Measurements from ENCODE around the gene TRIP12. TPM values are rescaled to one million over a fixed set of nuclear protein-coding genes. Genes with fewer than 3 reads are reported as not detected.

TRIP12 gene
- polyA plus RNA-seq, 3 donors, result 22.2 to 56.7 (median 44.0) TPM

DNA sequence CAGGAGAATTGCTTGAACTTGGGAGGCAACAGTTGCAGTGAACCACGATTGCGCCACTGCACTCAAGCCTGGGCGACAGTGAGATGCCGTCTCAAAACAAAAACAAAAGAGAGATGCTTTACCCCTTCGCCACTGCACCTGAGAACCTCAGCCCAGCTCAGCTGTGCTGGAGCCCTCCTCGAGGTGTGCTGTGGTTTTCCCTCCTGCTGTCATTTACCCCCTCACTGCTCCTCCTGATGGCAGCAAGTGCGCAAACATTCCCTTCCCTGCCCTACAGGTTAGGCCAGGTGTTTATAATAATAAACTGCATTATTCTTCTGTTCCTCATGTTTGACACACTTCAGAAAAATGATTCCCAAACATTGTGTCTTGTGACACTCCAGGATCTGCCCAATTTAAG is 8.8 kb upstream of the TRIP12 start:
- Histone ChIP-seq H4K20me1 (ENCODE audit: insufficient read depth, low read length) (no peaks in the 10 kb centered on the region), H3K9ac (ENCODE audit: insufficient read depth, low read length, poor library complexity, severe bottlenecking) (no peak overlapping the region), H3K4me3 (replicated peaks in 1 of 3; ENCODE audit: low read depth in 2 of 3, low read length in 3 of 3) (no peak overlapping the region), H3K79me2 (ENCODE audit: insufficient read depth, low read length) (no peaks in the 10 kb centered on the region), H3K4me1 (ENCODE audit: control insufficient read depth in 1 of 2, insufficient read depth in 2 of 2, low read length in 2 of 2) (no peaks in the 10 kb centered on the region), H2AFZ (ENCODE audit: insufficient read depth, low read depth, low read length, poor library complexity, severe bottlenecking) (no peak overlapping the region), H3K27ac (ENCODE audit: low read depth in 1 of 2, low read length in 2 of 2) (no peak overlapping the region), H3K27me3 (ENCODE audit: control insufficient read depth in 2 of 2, insufficient read depth in 2 of 2, low read length in 2 of 2) (no peaks in the 10 kb centered on the region), H3K36me3 (replicated peaks in 1 of 2; ENCODE audit: control insufficient read depth in 1 of 2, insufficient read depth in 2 of 2, low read length in 2 of 2) (no peaks in the 10 kb centered on the region), H3K4me2 (replicated peaks; ENCODE audit: extremely low read depth, low read length, poor library complexity, severe bottlenecking) (no peak overlapping the region), H3K9me3 (replicated peaks in 1 of 2; ENCODE audit: control insufficient read depth in 1 of 2, insufficient read depth in 1 of 2, low read length in 2 of 2) (no peaks in the 10 kb centered on the region)
- DNase-seq, result no peak
- Mint-ChIP-seq H3K27me3 (ENCODE audit: low read depth in 3 of 3) (no peaks in the 10 kb centered on the region), H3K4me3 (no peak overlapping the region), H3K36me3 (peaks cover 0 to 3% of the 10 kb centered on the region in 2 donors), H3K27ac (no peak overlapping the region), H3K9me3 (peaks cover 0 to 5% (median 0%) of the 10 kb centered on the region in 7 donors), H3K4me1 (no peaks in the 10 kb centered on the region)
- TF ChIP-seq, protein P1, sequence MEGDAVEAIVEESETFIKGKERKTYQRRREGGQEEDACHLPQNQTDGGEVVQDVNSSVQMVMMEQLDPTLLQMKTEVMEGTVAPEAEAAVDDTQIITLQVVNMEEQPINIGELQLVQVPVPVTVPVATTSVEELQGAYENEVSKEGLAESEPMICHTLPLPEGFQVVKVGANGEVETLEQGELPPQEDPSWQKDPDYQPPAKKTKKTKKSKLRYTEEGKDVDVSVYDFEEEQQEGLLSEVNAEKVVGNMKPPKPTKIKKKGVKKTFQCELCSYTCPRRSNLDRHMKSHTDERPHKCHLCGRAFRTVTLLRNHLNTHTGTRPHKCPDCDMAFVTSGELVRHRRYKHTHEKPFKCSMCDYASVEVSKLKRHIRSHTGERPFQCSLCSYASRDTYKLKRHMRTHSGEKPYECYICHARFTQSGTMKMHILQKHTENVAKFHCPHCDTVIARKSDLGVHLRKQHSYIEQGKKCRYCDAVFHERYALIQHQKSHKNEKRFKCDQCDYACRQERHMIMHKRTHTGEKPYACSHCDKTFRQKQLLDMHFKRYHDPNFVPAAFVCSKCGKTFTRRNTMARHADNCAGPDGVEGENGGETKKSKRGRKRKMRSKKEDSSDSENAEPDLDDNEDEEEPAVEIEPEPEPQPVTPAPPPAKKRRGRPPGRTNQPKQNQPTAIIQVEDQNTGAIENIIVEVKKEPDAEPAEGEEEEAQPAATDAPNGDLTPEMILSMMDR (IDR thresholded peaks at IDR 0.05), result no peak
- intact Hi-C loops (cut with micrococcal nuclease), result no loop called here
- 88% methylated on average over 6 of the region's 7 CpGs for WGBS (ENCODE audit: insufficient coverage)

DNA sequence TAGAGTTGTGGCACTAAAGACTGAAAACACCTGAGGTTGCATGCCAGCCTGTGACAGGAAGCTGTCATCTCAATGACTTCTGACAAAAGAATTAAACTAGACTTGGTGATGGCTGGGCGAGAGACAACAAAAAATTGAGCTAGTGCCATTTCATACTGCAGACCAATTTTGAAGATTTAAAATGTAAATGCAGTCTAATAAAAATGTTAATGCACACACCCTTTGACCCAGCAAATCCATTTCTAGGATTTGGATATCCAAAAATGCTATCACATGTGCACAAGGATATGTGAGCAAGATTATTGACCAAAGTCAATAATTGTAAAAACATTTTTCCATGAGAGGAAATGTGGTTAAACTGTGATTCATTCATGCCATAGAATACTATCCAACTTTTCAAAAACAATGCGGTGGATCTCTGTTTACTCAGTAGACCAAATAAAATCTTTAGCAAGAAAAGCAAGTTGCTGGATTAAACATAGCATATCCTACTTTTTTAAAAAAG is 6.1 kb upstream of the TRIP12 start:
- Mint-ChIP-seq H3K9me3 (no peaks in the 10 kb centered on the region), H3K4me3 (no peak overlapping the region), H3K27me3 (ENCODE audit: low read depth in 3 of 3) (no peaks in the 10 kb centered on the region), H3K36me3 (peaks cover 0 to 2% of the 10 kb centered on the region in 2 donors), H3K4me1 (peaks cover 5% of the 10 kb centered on the region), H3K27ac (no peak overlapping the region)
- TF ChIP-seq, protein P1 (IDR thresholded peaks at IDR 0.05), result no peak
- intact Hi-C loops (cut with micrococcal nuclease), result loop anchor here in 1 of 2 donors (10.0 kb wide), 1 partner anchor 397 kb away; the partner anchor contains the start of gene SP140L
- Histone ChIP-seq H3K36me3 (replicated peaks in 1 of 2; ENCODE audit: control insufficient read depth in 1 of 2, insufficient read depth in 2 of 2, low read length in 2 of 2) (no peaks in the 10 kb centered on the region), H3K27ac (ENCODE audit: low read depth in 1 of 2, low read length in 2 of 2) (no peak overlapping the region), H2AFZ (ENCODE audit: insufficient read depth, low read depth, low read length, poor library complexity, severe bottlenecking) (no peak overlapping the region), H4K20me1 (ENCODE audit: insufficient read depth, low read length) (no peaks in the 10 kb centered on the region), H3K79me2 (ENCODE audit: insufficient read depth, low read length) (peaks cover 2% of the 10 kb centered on the region), H3K4me2 (replicated peaks; ENCODE audit: extremely low read depth, low read length, poor library complexity, severe bottlenecking) (no peak overlapping the region), H3K4me3 (replicated peaks in 1 of 3; ENCODE audit: low read depth in 2 of 3, low read length in 3 of 3) (no peak overlapping the region), H3K4me1 (ENCODE audit: control insufficient read depth in 1 of 2, insufficient read depth in 2 of 2, low read length in 2 of 2) (peaks cover 5% of the 10 kb centered on the region in 2 donors), H3K9me3 (replicated peaks in 1 of 2; ENCODE audit: control insufficient read depth in 1 of 2, insufficient read depth in 1 of 2, low read length in 2 of 2) (no peaks in the 10 kb centered on the region), H3K27me3 (ENCODE audit: control insufficient read depth in 2 of 2, insufficient read depth in 2 of 2, low read length in 2 of 2) (no peaks in the 10 kb centered on the region), H3K9ac (ENCODE audit: insufficient read depth, low read length, poor library complexity, severe bottlenecking) (no peak overlapping the region)
- WGBS (ENCODE audit: insufficient coverage), result no CpG with 5 or more reads among the region's 2 CpGs
- no peak for DNase-seq
